Astrocyte of the cerebellum (primary cell): Measurements from ENCODE around the gene SLC38A4.

Source experiments
- DNase-seq: peaks from one replicate; pipeline ENCODE4 v3.0.0-alpha.2; 2011; ENCODE audit warnings: low read depth
- H3K4me3 ChIP-seq: 2 replicates; pipeline ENCODE4 v1.5.1; 2011; ENCODE audit warnings: mild to moderate bottlenecking, low read depth, low read length, moderate library complexity
- in situ Hi-C: cut with HindIII; loops from 2 replicates; pipeline ENCODE4 v1.10.0; 2017; ENCODE audit warnings: low sequenced_read_pairs
- TF ChIP-seq, protein P1 (sequence below): IDR thresholded peaks from 2 replicates; pipeline ENCODE4 v1.5.1; 2012; ENCODE audit warnings: low read length, low read depth, moderate library complexity, mild to moderate bottlenecking; ENCODE audit errors: missing control alignments

The SLC38A4 gene, protein sequence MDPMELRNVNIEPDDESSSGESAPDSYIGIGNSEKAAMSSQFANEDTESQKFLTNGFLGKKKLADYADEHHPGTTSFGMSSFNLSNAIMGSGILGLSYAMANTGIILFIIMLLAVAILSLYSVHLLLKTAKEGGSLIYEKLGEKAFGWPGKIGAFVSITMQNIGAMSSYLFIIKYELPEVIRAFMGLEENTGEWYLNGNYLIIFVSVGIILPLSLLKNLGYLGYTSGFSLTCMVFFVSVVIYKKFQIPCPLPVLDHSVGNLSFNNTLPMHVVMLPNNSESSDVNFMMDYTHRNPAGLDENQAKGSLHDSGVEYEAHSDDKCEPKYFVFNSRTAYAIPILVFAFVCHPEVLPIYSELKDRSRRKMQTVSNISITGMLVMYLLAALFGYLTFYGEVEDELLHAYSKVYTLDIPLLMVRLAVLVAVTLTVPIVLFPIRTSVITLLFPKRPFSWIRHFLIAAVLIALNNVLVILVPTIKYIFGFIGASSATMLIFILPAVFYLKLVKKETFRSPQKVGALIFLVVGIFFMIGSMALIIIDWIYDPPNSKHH

DNA sequence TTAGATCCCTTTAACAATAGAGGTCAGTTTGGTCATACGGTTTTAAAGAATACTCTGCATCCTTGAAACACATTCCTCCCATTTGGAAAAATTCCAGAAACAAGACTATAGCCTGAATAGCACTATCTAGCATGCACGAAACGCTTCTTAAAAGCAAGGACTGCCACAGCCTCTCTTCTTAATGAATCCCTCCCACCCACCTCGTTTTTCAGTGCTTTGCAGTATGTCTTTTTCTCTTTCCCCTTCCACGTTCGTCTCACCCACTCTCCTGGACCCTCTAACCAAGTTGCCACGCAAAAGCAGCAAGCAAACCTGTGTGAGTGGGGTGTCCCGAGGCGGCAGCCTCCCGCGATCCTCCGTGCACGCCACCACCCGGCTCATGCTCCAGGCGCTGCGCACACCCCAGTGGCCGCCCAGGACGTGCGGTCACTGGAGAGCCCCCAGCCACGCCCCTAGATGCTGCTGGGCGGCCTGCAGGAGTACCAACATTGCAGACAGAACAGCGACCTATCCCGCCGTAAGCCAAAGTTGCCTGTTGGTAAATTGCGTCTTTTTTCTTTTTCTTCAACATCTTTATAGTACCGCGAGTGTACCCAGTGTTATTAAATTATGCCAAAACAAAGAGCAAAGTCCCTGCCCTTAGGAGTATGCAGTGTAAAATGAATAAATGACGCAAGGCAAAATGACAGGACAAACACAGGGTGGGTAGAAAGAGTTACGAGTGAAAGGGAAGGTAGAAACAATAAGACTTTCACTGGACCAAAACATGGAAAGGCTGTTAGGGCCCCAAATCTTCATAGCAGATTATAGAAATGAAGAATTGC is at the start of gene SLC38A4:
TSS of gene SLC38A4 (minus strand) at position 407 of the 824 bp plus-strand sequence. CDS start 32,926 bp downstream, outside the sequence.
- peak within 1 kb of the TSS; percentile 34 for H3K4me3 ChIP-seq
- in situ Hi-C loops, result no loop called here
- TF ChIP-seq, protein P1, sequence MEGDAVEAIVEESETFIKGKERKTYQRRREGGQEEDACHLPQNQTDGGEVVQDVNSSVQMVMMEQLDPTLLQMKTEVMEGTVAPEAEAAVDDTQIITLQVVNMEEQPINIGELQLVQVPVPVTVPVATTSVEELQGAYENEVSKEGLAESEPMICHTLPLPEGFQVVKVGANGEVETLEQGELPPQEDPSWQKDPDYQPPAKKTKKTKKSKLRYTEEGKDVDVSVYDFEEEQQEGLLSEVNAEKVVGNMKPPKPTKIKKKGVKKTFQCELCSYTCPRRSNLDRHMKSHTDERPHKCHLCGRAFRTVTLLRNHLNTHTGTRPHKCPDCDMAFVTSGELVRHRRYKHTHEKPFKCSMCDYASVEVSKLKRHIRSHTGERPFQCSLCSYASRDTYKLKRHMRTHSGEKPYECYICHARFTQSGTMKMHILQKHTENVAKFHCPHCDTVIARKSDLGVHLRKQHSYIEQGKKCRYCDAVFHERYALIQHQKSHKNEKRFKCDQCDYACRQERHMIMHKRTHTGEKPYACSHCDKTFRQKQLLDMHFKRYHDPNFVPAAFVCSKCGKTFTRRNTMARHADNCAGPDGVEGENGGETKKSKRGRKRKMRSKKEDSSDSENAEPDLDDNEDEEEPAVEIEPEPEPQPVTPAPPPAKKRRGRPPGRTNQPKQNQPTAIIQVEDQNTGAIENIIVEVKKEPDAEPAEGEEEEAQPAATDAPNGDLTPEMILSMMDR, result no peak
- peak; percentile 19 for DNase-seq

DNA sequence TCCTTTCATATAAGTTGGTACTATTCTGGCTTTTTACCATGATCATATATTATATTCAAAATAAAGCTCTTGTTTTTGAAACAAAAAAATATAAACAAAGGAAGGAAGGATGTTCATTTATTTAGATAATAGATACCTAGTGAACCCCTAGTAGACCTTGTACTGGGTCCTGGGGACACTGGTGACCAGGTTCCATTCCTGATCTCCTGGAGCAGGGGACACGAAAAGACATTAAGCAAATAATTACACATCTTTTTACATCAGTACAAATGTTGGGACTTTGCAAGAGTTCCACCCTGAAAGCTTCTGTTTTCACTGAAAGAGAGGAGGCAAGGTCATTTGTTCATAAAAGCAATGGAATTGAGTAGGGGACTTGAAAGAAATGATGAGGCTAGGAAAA is 49.3 kb upstream of the SLC38A4 start:
- DNase-seq, result no peak
- no peak overlapping the region for H3K4me3 ChIP-seq
- TF ChIP-seq, protein P1, result no peak
- in situ Hi-C loops, result no loop called here

DNA sequence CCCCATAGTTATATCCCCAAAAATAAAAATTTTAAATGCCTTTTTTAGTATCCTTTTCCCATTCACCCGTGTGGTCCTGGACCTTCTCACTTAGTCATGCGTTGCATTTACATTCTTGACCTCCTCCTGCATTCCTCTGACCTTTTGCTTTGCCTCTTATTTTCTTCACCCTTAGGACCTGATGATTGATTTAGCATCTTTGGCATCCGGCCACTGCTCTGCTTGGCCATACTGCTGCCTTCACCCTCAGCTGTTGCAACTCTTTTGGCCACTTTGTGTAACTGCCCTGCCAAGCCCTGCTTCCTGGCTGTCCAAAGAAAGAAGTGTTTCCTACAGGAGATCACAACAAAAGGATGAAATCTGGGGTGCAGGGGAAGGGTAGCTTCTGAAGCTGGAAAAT is 48.8 kb upstream of the SLC38A4 start:
- TF ChIP-seq, protein P1, result no peak
- no peak overlapping the region for H3K4me3 ChIP-seq
- in situ Hi-C loops, result no loop called here
- DNase-seq, result no peak

DNA sequence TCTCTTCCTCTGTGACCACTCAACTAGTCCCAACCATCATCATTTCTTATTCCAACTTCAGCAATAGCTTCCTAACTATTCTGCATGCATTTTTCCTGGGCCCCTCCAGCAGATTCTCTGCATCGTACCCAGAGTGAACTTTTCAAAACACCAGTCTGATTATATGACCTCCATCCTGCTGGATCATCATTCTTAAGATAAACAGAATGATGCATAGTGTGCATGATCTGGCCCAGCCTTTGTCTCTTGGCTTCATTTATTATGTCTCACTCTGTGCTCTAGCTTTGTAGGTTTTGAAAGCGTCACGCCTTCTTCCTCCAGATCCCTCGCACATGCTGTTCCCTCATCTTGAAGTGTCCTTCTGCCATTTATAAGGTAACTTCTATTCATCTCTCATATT is 46.3 kb upstream of the SLC38A4 start:
- DNase-seq, result no peak
- in situ Hi-C loops, result no loop called here

DNA sequence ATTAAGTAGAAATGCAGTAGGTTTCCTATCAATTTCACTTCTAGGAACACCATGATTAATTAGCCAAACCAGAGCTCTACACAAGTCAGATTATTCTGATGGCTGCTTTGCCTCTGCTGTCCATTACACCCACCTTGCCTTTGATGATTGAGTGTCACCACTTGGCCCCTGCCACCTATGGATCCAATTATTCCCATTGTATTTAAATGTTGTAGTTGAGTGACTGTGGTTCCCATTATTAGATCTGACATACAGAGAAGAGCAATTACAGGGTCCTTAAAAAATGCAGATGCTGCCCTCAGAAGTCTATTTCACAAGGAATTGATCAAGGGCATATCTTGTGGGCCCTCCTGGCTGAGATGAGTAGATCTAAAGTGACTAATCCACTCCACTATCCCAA is 39.5 kb upstream of the SLC38A4 start:
- TF ChIP-seq, protein P1, result no peak
- DNase-seq, result no peak
- in situ Hi-C loops, result no loop called here
- no peak overlapping the region for H3K4me3 ChIP-seq

More for the DNA sequence above, 46.3 kb upstream of the SLC38A4 start:
- no peak overlapping the region for H3K4me3 ChIP-seq
- TF ChIP-seq, protein P1, result no peak

DNA sequence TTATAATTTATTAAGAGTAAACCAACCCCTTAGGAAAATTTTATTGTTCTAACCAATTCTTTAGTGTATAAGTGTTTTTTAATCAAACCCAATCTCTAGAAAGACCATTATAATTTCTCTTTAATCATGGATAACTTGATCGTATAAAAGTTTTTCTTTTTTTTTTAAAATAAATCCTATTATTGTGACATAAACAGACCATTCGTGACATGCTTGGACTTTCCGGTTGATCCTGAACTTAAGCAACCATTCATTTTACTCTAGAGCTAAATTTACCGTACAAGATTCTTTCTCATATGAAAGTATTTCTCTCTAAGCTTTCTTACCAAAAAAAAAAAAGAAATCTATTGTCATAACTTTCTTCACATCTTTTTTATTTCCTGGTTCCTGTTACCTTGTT is 32.6 kb upstream of the SLC38A4 start:
- TF ChIP-seq, protein P1, result no peak
- DNase-seq, result no peak
- no peak overlapping the region for H3K4me3 ChIP-seq
- in situ Hi-C loops, result no loop called here
